SIG-M5 (cell line): ENCODE data around the gene TBC1D4.

Experiments
- DNase-seq: peaks from one replicate; lab custom pipeline; 2025; lab: John Stamatoyannopoulos, UW

TBC1D4 gene

GRCh38 chr13:75485286-75486062, 3.5 kb upstream of the TBC1D4 start:
- no peak for DNase-seq

- DNase-seq = no peak
Measured at GRCh38 chr13:75482820-75483079, 781 bp upstream of the TBC1D4 start.

- no peak for DNase-seq
Measured at GRCh38 chr13:75481176-75482069, 546 bp downstream of the TBC1D4 start.

GRCh38 chr13:75480671-75481175, 1.2 kb downstream of the TBC1D4 start:
- no peak for DNase-seq

GRCh38 chr13:75479102-75479740, 2.7 kb downstream of the TBC1D4 start:
- DNase-seq = no peak

GRCh38 chr13:75478659-75479058, 3.3 kb downstream of the TBC1D4 start:
- no peak for DNase-seq

GRCh38 chr13:75474956-75475355, 7.0 kb downstream of the TBC1D4 start:
- no peak for DNase-seq

GRCh38 chr13:75473468-75473867, 8.5 kb downstream of the TBC1D4 start:
- DNase-seq = no peak

- DNase-seq = no peak
Measured at GRCh38 chr13:75470676-75471075, 11.3 kb downstream of the TBC1D4 start.

- DNase-seq = no peak
Measured at GRCh38 chr13:75469047-75469446, 12.9 kb downstream of the TBC1D4 start.

- no peak for DNase-seq
Measured at GRCh38 chr13:75468602-75469001, 13.4 kb downstream of the TBC1D4 start.

GRCh38 chr13:75468098-75468497, 13.9 kb downstream of the TBC1D4 start:
- no peak for DNase-seq

- no peak for DNase-seq
Measured at GRCh38 chr13:75467040-75467728, 14.8 kb downstream of the TBC1D4 start.

GRCh38 chr13:75465236-75465635, 16.7 kb downstream of the TBC1D4 start:
- DNase-seq = no peak

- DNase-seq = no peak
Measured at GRCh38 chr13:75461314-75461713, 20.7 kb downstream of the TBC1D4 start.

- DNase-seq = no peak
Measured at GRCh38 chr13:75460644-75461043, 21.3 kb downstream of the TBC1D4 start.

GRCh38 chr13:75458696-75459422, 23.1 kb downstream of the TBC1D4 start:
- DNase-seq = no peak

- DNase-seq = no peak
Measured at GRCh38 chr13:75455962-75456361, 26.0 kb downstream of the TBC1D4 start.

GRCh38 chr13:75454497-75454896, 27.5 kb downstream of the TBC1D4 start:
- DNase-seq = no peak

- DNase-seq = no peak
Measured at GRCh38 chr13:75452564-75452963, 29.4 kb downstream of the TBC1D4 start.

GRCh38 chr13:75447493-75447892, 34.5 kb downstream of the TBC1D4 start:
- no peak for DNase-seq
